ENCODE measurements around the gene C2orf42. TPM values are rescaled to one million over a fixed set of nuclear protein-coding genes. Genes with fewer than 3 reads are reported as not detected.
A peak's percentile ranks its signal among the peaks of the same experiment; 100 is the strongest.
"Not testable (repeated sequence)": the region's sequence is repeated elsewhere in the genome, so short reads cannot be mapped to it uniquely, and the experiment has no call there.

The C2orf42 gene
- total RNA-seq, 1 donor from 2014 or later = 17.9 TPM

GRCh38 chr2:70141902-70142589 lies 48.8 kb downstream of the C2orf42 start:
- peak overlapping the region; percentile 47 for H3K4me3 ChIP-seq (ENCODE audit: low read depth, low read length)
- no peaks in the 10 kb centered on the region for H3K27me3 ChIP-seq (ENCODE audit: control insufficient read depth, insufficient read depth, low read length)
- DNase-seq (ENCODE audit: low read depth) (no peak), FAIRE-seq (no peak)
- no peaks in the 10 kb centered on the region for H3K36me3 ChIP-seq (ENCODE audit: control insufficient read depth, insufficient read depth, low read length)
- no peak for TF ChIP-seq CTCF (IDR thresholded peaks at IDR 0.05; ENCODE audit: insufficient read depth, low read length, severe bottlenecking)

DNA sequence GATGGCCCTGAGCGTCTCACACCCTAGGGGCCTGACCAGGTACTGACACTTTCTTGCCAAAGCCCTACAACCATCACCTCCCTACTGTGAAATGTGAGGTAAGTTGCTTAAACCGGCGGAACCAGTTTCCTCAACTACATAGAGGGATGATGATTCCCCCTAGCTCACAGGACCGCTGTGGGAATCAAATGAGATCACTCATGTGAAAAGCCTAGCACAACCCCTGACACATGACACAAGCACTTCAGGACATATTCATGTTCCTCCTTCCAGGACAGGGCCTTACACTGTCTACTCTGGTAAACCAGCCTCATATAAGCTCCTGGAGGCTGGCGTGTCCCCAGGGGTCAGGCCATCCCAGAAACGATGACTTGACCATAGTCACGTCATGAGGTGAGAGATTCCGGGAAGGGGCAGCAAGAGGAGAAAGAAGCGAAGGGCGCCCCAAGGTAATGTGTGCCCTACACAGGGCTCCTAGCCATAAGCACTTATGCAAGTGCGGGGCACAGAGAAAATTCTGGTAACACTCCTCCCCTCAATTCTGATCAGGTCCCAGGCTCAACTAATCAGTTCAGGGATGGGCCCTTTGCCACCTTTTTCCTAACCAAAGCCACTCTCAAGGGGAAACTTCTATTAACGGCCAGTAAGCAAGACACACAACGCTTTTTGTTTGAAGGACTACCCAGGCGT lies 49.5 kb downstream of the C2orf42 start:
- Histone ChIP-seq H3K4me3 (ENCODE audit: low read depth, low read length) (peak overlapping the region; percentile 47), H3K36me3 (ENCODE audit: control insufficient read depth, insufficient read depth, low read length) (no peaks in the 10 kb centered on the region), H3K27me3 (ENCODE audit: control insufficient read depth, insufficient read depth, low read length) (no peaks in the 10 kb centered on the region)
- no peak for FAIRE-seq
- peak; percentile 73 for TF ChIP-seq CTCF (IDR thresholded peaks at IDR 0.05; ENCODE audit: insufficient read depth, low read length, severe bottlenecking)
- peak; percentile 100 for DNase-seq (ENCODE audit: low read depth)

GRCh38 chr2:70140791-70141211 lies 50.0 kb downstream of the C2orf42 start:
- Histone ChIP-seq H3K27me3 (ENCODE audit: control insufficient read depth, insufficient read depth, low read length) (no peaks in the 10 kb centered on the region), H3K4me3 (ENCODE audit: low read depth, low read length) (no peak overlapping the region), H3K36me3 (ENCODE audit: control insufficient read depth, insufficient read depth, low read length) (no peaks in the 10 kb centered on the region)
- DNase-seq (ENCODE audit: low read depth) (no peak), FAIRE-seq (no peak)
- no peak for TF ChIP-seq CTCF (IDR thresholded peaks at IDR 0.05; ENCODE audit: insufficient read depth, low read length, severe bottlenecking)

GRCh38 chr2:70134323-70134983 lies 56.4 kb downstream of the C2orf42 start:
- DNase-seq (ENCODE audit: low read depth); H3K27me3 ChIP-seq (ENCODE audit: control insufficient read depth, insufficient read depth, low read length); FAIRE-seq; H3K4me3 ChIP-seq (ENCODE audit: low read depth, low read length); H3K36me3 ChIP-seq (ENCODE audit: control insufficient read depth, insufficient read depth, low read length): not testable (repeated sequence)

- H3K36me3 ChIP-seq (ENCODE audit: control insufficient read depth, insufficient read depth, low read length) = no peaks in the 10 kb centered on the region
- TF ChIP-seq CTCF (IDR thresholded peaks at IDR 0.05; ENCODE audit: insufficient read depth, low read length, severe bottlenecking) = no peak
- FAIRE-seq (no peak), DNase-seq (ENCODE audit: low read depth) (no peak)
- H3K4me3 ChIP-seq (ENCODE audit: low read depth, low read length) = no peak overlapping the region
- H3K27me3 ChIP-seq (ENCODE audit: control insufficient read depth, insufficient read depth, low read length) = no peaks in the 10 kb centered on the region
These were observed 57.1 kb downstream of the C2orf42 start for GRCh38 chr2:70133491-70134322.

GRCh38 chr2:70133127-70133452 lies 57.7 kb downstream of the C2orf42 start:
- no peaks in the 10 kb centered on the region for H3K36me3 ChIP-seq (ENCODE audit: control insufficient read depth, insufficient read depth, low read length)
- DNase-seq (ENCODE audit: low read depth) (no peak), FAIRE-seq (no peak)
- H3K27me3 ChIP-seq (ENCODE audit: control insufficient read depth, insufficient read depth, low read length) = no peaks in the 10 kb centered on the region
- TF ChIP-seq CTCF (IDR thresholded peaks at IDR 0.05; ENCODE audit: insufficient read depth, low read length, severe bottlenecking) = no peak
- no peak overlapping the region for H3K4me3 ChIP-seq (ENCODE audit: low read depth, low read length)
